HEK293T (cell line): ENCODE results near the gene RXRG.

Source experiments
- CTCF ChIA-PET: fragments of 350-600 bp; formaldehyde crosslinking; extraction: SDS; loops from one replicate; lab custom pipeline; 2021; ENCODE audit warnings: antibody characterized with exemption, inconsistent platforms; lab: Yijun Ruan, JAX
- POLR2A ChIA-PET: fragments of 350-600 bp; formaldehyde crosslinking; extraction: SDS; loops from one replicate; lab custom pipeline; 2020; ENCODE audit warnings: antibody characterized with exemption, inconsistent platforms; lab: Yijun Ruan, JAX
- DNase-seq: peaks from one replicate; pipeline ENCODE4 v3.0.0; 2012; ENCODE audit warnings: mixed read lengths; ENCODE audit errors: extremely low spot score
- ARNT ChIP-seq: fragments of 450-650 bp; IDR thresholded peaks from 2 replicates; pipeline ENCODE4 v1.6.1; 2017; ENCODE audit warnings: mild to moderate bottlenecking
- BHLHE40 ChIP-seq: fragments of 450-650 bp; IDR thresholded peaks from 2 replicates; pipeline ENCODE4 v1.6.1; 2016; ENCODE audit warnings: mild to moderate bottlenecking, moderate library complexity, borderline replicate concordance
- CTBP1 ChIP-seq: fragments of 450-650 bp; IDR thresholded peaks from 2 replicates; pipeline ENCODE4 v1.6.1; 2016; ENCODE audit warnings: borderline replicate concordance
- ELF4 ChIP-seq: fragments of 450-650 bp; IDR thresholded peaks from 2 replicates; pipeline ENCODE4 v1.6.1; 2017; ENCODE audit warnings: antibody characterized with exemption
- FOXA1 ChIP-seq: fragments of 450-650 bp; IDR thresholded peaks from 2 replicates; pipeline ENCODE4 v1.6.1; 2016; ENCODE audit warnings: mild to moderate bottlenecking
- FOXK2 ChIP-seq: fragments of 450-650 bp; IDR thresholded peaks from 2 replicates; pipeline ENCODE4 v1.6.1; 2016; ENCODE audit warnings: mild to moderate bottlenecking
- FOXM1 ChIP-seq: fragments of 450-650 bp; IDR thresholded peaks from 2 replicates; pipeline ENCODE4 v1.6.1; 2017; ENCODE audit warnings: mild to moderate bottlenecking, borderline replicate concordance
- HDGF ChIP-seq: fragments of 450-650 bp; IDR thresholded peaks from 2 replicates; pipeline ENCODE4 v1.6.1; 2017; ENCODE audit warnings: antibody characterized with exemption, borderline replicate concordance
- L3MBTL2 ChIP-seq: fragments of 450-650 bp; conservative IDR thresholded peaks from 2 replicates; pipeline ENCODE4 v1.6.1; 2016; ENCODE audit warnings: mild to moderate bottlenecking
- LEF1 ChIP-seq: fragments of 450-650 bp; IDR thresholded peaks from 2 replicates; pipeline ENCODE4 v1.6.1; 2017; ENCODE audit warnings: mild to moderate bottlenecking, borderline replicate concordance
- NFRKB ChIP-seq: fragments of 450-650 bp; IDR thresholded peaks from 2 replicates; pipeline ENCODE4 v1.6.1; 2016; ENCODE audit warnings: mild to moderate bottlenecking, moderate library complexity
- SP1 ChIP-seq: fragments of 450-650 bp; IDR thresholded peaks from 2 replicates; pipeline ENCODE4 v1.6.1; 2017
- SUZ12 ChIP-seq: fragments of 450-650 bp; IDR thresholded peaks from 2 replicates; pipeline ENCODE4 v1.6.1; 2016; ENCODE audit warnings: mild to moderate bottlenecking
- TARDBP ChIP-seq: fragments of 450-650 bp; IDR thresholded peaks from 2 replicates; pipeline ENCODE4 v1.6.1; 2016
- ZNF384 ChIP-seq: fragments of 450-650 bp; IDR thresholded peaks from 2 replicates; pipeline ENCODE4 v1.6.1; 2016
- TF ChIP-seq, protein P1 (sequence below): fragments of 450-650 bp; IDR thresholded peaks from 2 replicates; pipeline ENCODE4 v1.6.1; 2016

RXRG gene

GRCh38 chr1:165397944-165398343, 47.0 kb downstream of the RXRG start:
- no peak for DNase-seq
- POLR2A ChIA-PET, result no interaction called here
- TF ChIP-seq ZNF384 (no peak), CTBP1 (no peak), FOXM1 (no peak), FOXK2 (no peak), HDGF (no peak), SUZ12 (no peak), FOXA1 (no peak), ELF4 (no peak), BHLHE40 (no peak), LEF1 (no peak), SP1 (no peak), TARDBP (no peak), ARNT (no peak), L3MBTL2 (no peak)
- TF ChIP-seq, protein P1, sequence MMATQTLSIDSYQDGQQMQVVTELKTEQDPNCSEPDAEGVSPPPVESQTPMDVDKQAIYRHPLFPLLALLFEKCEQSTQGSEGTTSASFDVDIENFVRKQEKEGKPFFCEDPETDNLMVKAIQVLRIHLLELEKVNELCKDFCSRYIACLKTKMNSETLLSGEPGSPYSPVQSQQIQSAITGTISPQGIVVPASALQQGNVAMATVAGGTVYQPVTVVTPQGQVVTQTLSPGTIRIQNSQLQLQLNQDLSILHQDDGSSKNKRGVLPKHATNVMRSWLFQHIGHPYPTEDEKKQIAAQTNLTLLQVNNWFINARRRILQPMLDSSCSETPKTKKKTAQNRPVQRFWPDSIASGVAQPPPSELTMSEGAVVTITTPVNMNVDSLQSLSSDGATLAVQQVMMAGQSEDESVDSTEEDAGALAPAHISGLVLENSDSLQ, result no peak

GRCh38 chr1:165395901-165396300, 49.0 kb downstream of the RXRG start:
- TF ChIP-seq NFRKB (no peak), LEF1 (no peak), HDGF (no peak)
- ChIA-PET POLR2A (no interaction called here), CTCF (interaction anchor here (0.5 kb wide), 1 partner anchor 1708 kb away, joined by 3 read pairs; no protein-coding TSS in a partner anchor)
- no peak for DNase-seq

More at GRCh38 chr1:165397944-165398343, 47.0 kb downstream of the RXRG start:
- CTCF ChIA-PET, result no interaction called here

- CTCF ChIA-PET, result interaction anchor here (0.5 kb wide), 1 partner anchor 1708 kb away, joined by 3 read pairs; no protein-coding TSS in a partner anchor
- no peak for DNase-seq
- POLR2A ChIA-PET, result no interaction called here
- TF ChIP-seq FOXM1 (no peak), ARNT (no peak), ZNF384 (no peak), HDGF (no peak), ELF4 (no peak), TARDBP (no peak), CTBP1 (no peak), L3MBTL2 (no peak), NFRKB (no peak), SP1 (no peak), BHLHE40 (no peak), FOXK2 (no peak), LEF1 (no peak), SUZ12 (no peak), FOXA1 (no peak)
- TF ChIP-seq, protein P1, result no peak
Observed at GRCh38 chr1:165395478-165395877, 49.4 kb downstream of the RXRG start.

- DNase-seq, result peak; percentile 95
- TF ChIP-seq FOXM1 (0 out of 2 replicates have a peak, but pooled peaks have one; percentile 3), ELF4 (no peak), L3MBTL2 (0 out of 2 replicates have a peak, but pooled peaks have one; percentile 19)
- TF ChIP-seq, protein P1, result peak; percentile 53; the same call in 1 of the 2 replicates
- CTCF ChIA-PET, result interaction anchor here (0.6 to 3.0 kb wide), 15 partner anchors 9 to 209 kb away, joined by 3 to 19 read pairs (median 4); no protein-coding TSS in a partner anchor
- POLR2A ChIA-PET, result no interaction called here
Observed at GRCh38 chr1:165392634-165393571, 52.0 kb downstream of the RXRG start.

GRCh38 chr1:165389609-165390008, 55.3 kb downstream of the RXRG start:
- ChIA-PET CTCF (interaction anchor here (0.7 kb wide), 1 partner anchor 247 kb away, joined by 4 read pairs; no protein-coding TSS in a partner anchor), POLR2A (no interaction called here)
- TF ChIP-seq LEF1, result no peak
- no peak for TF ChIP-seq SP1
- TF ChIP-seq FOXM1, result no peak
- TF ChIP-seq NFRKB, result no peak
- TF ChIP-seq, protein P1, result no peak
- no peak for TF ChIP-seq TARDBP
- TF ChIP-seq FOXK2, result no peak
- TF ChIP-seq HDGF, result no peak
- TF ChIP-seq ZNF384, result no peak
- TF ChIP-seq ARNT, result no peak
- no peak for TF ChIP-seq BHLHE40
- no peak for TF ChIP-seq SUZ12
- TF ChIP-seq CTBP1, result no peak
- DNase-seq, result no peak
